Measurements from ENCODE around the gene SLX4IP.

- TF ChIP-seq CTCF (IDR thresholded peaks at IDR 0.05; ENCODE audit: low read depth, low read length): no peak
- no peak for TF ChIP-seq EZH2phosphoT487 (IDR thresholded peaks at IDR 0.05; ENCODE audit: low read depth)
These were observed 161.6 kb downstream of the SLX4IP start for GRCh38 chr20:10596710-10597121.
